ENCODE data around the gene MAGEA11. TPM values are rescaled to one million over a fixed set of nuclear protein-coding genes. Genes with fewer than 3 reads are reported as not detected.
"Not testable (repeated sequence)": the region's sequence is repeated elsewhere in the genome, so short reads cannot be mapped to it uniquely, and the experiment has no call there.

Gene MAGEA11
- total RNA-seq: not detected

- no peak for DNase-seq
- Mint-ChIP-seq H3K4me3 (no peak within 1 kb of the TSS), H3K4me1 (no peaks in the 10 kb centered on the region), H3K27me3 (no peaks in the 10 kb centered on the region), H3K9me3 (no peaks in the 10 kb centered on the region), H3K27ac (no peak within 1 kb of the TSS), H3K36me3 (no peaks in the 10 kb centered on the region)
Observed at GRCh38 chrX:149711545-149712236, at the start of gene MAGEA11. TSS of gene MAGEA11 (plus strand) at chrX:149712060. CDS start at chrX:149713160, 1,100 bp downstream.

- not testable (repeated sequence) for H3K27ac Mint-ChIP-seq, H3K4me3 Mint-ChIP-seq, DNase-seq, H3K4me1 Mint-ChIP-seq, H3K9me3 Mint-ChIP-seq, H3K27me3 Mint-ChIP-seq, H3K36me3 Mint-ChIP-seq
Observed at GRCh38 chrX:149675088-149675487, 36.8 kb upstream of the MAGEA11 start.

GRCh38 chrX:149675554-149675953, 36.3 kb upstream of the MAGEA11 start:
- H3K36me3 Mint-ChIP-seq, H3K27ac Mint-ChIP-seq, H3K27me3 Mint-ChIP-seq: not testable (repeated sequence)

GRCh38 chrX:149679164-149679678, 32.6 kb upstream of the MAGEA11 start:
- not testable (repeated sequence) for H3K4me3 Mint-ChIP-seq, H3K27me3 Mint-ChIP-seq, H3K27ac Mint-ChIP-seq, DNase-seq, H3K36me3 Mint-ChIP-seq, H3K4me1 Mint-ChIP-seq, H3K9me3 Mint-ChIP-seq

More at GRCh38 chrX:149675554-149675953, 36.3 kb upstream of the MAGEA11 start:
- not testable (repeated sequence) for DNase-seq, H3K9me3 Mint-ChIP-seq, H3K4me3 Mint-ChIP-seq, H3K4me1 Mint-ChIP-seq

- Mint-ChIP-seq H3K4me3 (no peak overlapping the region), H3K27ac (no peak overlapping the region)
- DNase-seq: no peak
Observed at GRCh38 chrX:149681182-149681581, 30.7 kb upstream of the MAGEA11 start.

GRCh38 chrX:149682031-149682430, 29.8 kb upstream of the MAGEA11 start:
- no peak for DNase-seq
- Mint-ChIP-seq H3K36me3 (no peaks in the 10 kb centered on the region), H3K4me1 (no peaks in the 10 kb centered on the region), H3K9me3 (no peaks in the 10 kb centered on the region), H3K27me3 (no peaks in the 10 kb centered on the region), H3K4me3 (no peak overlapping the region), H3K27ac (no peak overlapping the region)

More at GRCh38 chrX:149681182-149681581, 30.7 kb upstream of the MAGEA11 start:
- no peaks in the 10 kb centered on the region for H3K4me1 Mint-ChIP-seq
- H3K27me3 Mint-ChIP-seq: no peaks in the 10 kb centered on the region
- no peaks in the 10 kb centered on the region for H3K9me3 Mint-ChIP-seq
- H3K36me3 Mint-ChIP-seq: no peaks in the 10 kb centered on the region

- Mint-ChIP-seq H3K27ac (no peak overlapping the region), H3K27me3 (no peaks in the 10 kb centered on the region), H3K4me1 (no peaks in the 10 kb centered on the region), H3K4me3 (no peak overlapping the region), H3K9me3 (no peaks in the 10 kb centered on the region), H3K36me3 (no peaks in the 10 kb centered on the region)
- no peak for DNase-seq
Observed at GRCh38 chrX:149682956-149683947, 28.6 kb upstream of the MAGEA11 start.

- no peaks in the 10 kb centered on the region for H3K27me3 Mint-ChIP-seq
- no peak overlapping the region for H3K27ac Mint-ChIP-seq
- H3K4me1 Mint-ChIP-seq: no peaks in the 10 kb centered on the region
- H3K36me3 Mint-ChIP-seq: no peaks in the 10 kb centered on the region
- no peak for DNase-seq
- no peaks in the 10 kb centered on the region for H3K9me3 Mint-ChIP-seq
- H3K4me3 Mint-ChIP-seq: no peak overlapping the region
Observed at GRCh38 chrX:149683966-149684730, 27.7 kb upstream of the MAGEA11 start.

- Mint-ChIP-seq H3K27me3 (no peaks in the 10 kb centered on the region), H3K4me1 (no peaks in the 10 kb centered on the region), H3K9me3 (peaks cover 4% of the 10 kb centered on the region), H3K27ac (no peak overlapping the region), H3K36me3 (no peaks in the 10 kb centered on the region), H3K4me3 (no peak overlapping the region)
- no peak for DNase-seq
Observed at GRCh38 chrX:149687991-149688390, 23.9 kb upstream of the MAGEA11 start.

- Mint-ChIP-seq H3K27me3 (no peaks in the 10 kb centered on the region), H3K4me3 (no peak overlapping the region), H3K36me3 (no peaks in the 10 kb centered on the region), H3K27ac (no peak overlapping the region), H3K9me3 (peaks cover 9% of the 10 kb centered on the region), H3K4me1 (no peaks in the 10 kb centered on the region)
- DNase-seq: no peak
Observed at GRCh38 chrX:149688552-149688951, 23.3 kb upstream of the MAGEA11 start.

GRCh38 chrX:149691794-149692193, 20.1 kb upstream of the MAGEA11 start:
- H3K36me3 Mint-ChIP-seq: no peaks in the 10 kb centered on the region
- H3K4me3 Mint-ChIP-seq: no peak overlapping the region
- peaks cover 7% of the 10 kb centered on the region for H3K27me3 Mint-ChIP-seq
- no peak for DNase-seq
- no peaks in the 10 kb centered on the region for H3K4me1 Mint-ChIP-seq
- H3K9me3 Mint-ChIP-seq: peaks cover 11% of the 10 kb centered on the region
- H3K27ac Mint-ChIP-seq: no peak overlapping the region

- peaks cover 11% of the 10 kb centered on the region for H3K9me3 Mint-ChIP-seq
- not testable (repeated sequence) for H3K4me3 Mint-ChIP-seq, H3K4me1 Mint-ChIP-seq, H3K36me3 Mint-ChIP-seq, DNase-seq, H3K27me3 Mint-ChIP-seq, H3K27ac Mint-ChIP-seq
Observed at GRCh38 chrX:149692686-149693272, 19.1 kb upstream of the MAGEA11 start.

- no peaks in the 10 kb centered on the region for H3K36me3 Mint-ChIP-seq
- no peaks in the 10 kb centered on the region for H3K27me3 Mint-ChIP-seq
- no peak overlapping the region for H3K4me3 Mint-ChIP-seq
- no peaks in the 10 kb centered on the region for H3K4me1 Mint-ChIP-seq
- no peak for DNase-seq
- no peaks in the 10 kb centered on the region for H3K9me3 Mint-ChIP-seq
- no peak overlapping the region for H3K27ac Mint-ChIP-seq
Observed at GRCh38 chrX:149699761-149700160, 12.1 kb upstream of the MAGEA11 start.

GRCh38 chrX:149704664-149705063, 7.2 kb upstream of the MAGEA11 start:
- Mint-ChIP-seq H3K27me3 (no peaks in the 10 kb centered on the region), H3K4me3 (no peak overlapping the region), H3K27ac (no peak overlapping the region), H3K36me3 (no peaks in the 10 kb centered on the region), H3K4me1 (no peaks in the 10 kb centered on the region), H3K9me3 (no peaks in the 10 kb centered on the region)
- DNase-seq: no peak
